ENCODE results near the gene RABGAP1L. TPM values are rescaled to one million over a fixed set of nuclear protein-coding genes. Genes with fewer than 3 reads are reported as not detected.

Gene RABGAP1L
- total and polyA plus RNA-seq, 4 donors: 4.8 to 53.5 (median 18.8) TPM

- Histone ChIP-seq H3K27ac (ENCODE audit: low read depth in 1 of 2, low read length in 2 of 2) (no peak overlapping the region), H3K4me1 (ENCODE audit: control insufficient read depth in 4 of 4, insufficient read depth in 4 of 4, low read length in 3 of 4) (peaks cover 0 to 5% (median 2%) of the 10 kb centered on the region in 4 donors), H3K9me3 (ENCODE audit: control insufficient read depth in 4 of 4, low read length in 3 of 4) (no peaks in the 10 kb centered on the region), H3K36me3 (ENCODE audit: control insufficient read depth in 4 of 4, insufficient read depth in 3 of 4, low read depth in 1 of 4, low read length in 3 of 4) (no peaks in the 10 kb centered on the region), H3K9ac (ENCODE audit: low read depth in 1 of 2, low read length in 2 of 2) (no peak overlapping the region), H3K27me3 (ENCODE audit: control insufficient read depth in 4 of 4, insufficient read depth in 4 of 4, low read length in 3 of 4) (no peaks in the 10 kb centered on the region), H3K4me3 (ENCODE audit: low read depth in 1 of 3, low read length in 3 of 3) (no peak overlapping the region)
- DNase-seq (ENCODE audit: low spot score): no peak
- TF ChIP-seq HNF4G (IDR thresholded peaks at IDR 0.05): no peak
- TF ChIP-seq, protein P1, sequence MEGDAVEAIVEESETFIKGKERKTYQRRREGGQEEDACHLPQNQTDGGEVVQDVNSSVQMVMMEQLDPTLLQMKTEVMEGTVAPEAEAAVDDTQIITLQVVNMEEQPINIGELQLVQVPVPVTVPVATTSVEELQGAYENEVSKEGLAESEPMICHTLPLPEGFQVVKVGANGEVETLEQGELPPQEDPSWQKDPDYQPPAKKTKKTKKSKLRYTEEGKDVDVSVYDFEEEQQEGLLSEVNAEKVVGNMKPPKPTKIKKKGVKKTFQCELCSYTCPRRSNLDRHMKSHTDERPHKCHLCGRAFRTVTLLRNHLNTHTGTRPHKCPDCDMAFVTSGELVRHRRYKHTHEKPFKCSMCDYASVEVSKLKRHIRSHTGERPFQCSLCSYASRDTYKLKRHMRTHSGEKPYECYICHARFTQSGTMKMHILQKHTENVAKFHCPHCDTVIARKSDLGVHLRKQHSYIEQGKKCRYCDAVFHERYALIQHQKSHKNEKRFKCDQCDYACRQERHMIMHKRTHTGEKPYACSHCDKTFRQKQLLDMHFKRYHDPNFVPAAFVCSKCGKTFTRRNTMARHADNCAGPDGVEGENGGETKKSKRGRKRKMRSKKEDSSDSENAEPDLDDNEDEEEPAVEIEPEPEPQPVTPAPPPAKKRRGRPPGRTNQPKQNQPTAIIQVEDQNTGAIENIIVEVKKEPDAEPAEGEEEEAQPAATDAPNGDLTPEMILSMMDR (IDR thresholded peaks at IDR 0.05; ENCODE audit: low read depth, low read length, missing input control): no peak
- TF ChIP-seq EGR1 (IDR thresholded peaks at IDR 0.05; ENCODE audit: low read depth in 2 of 2): no peak
- TF ChIP-seq MAX (IDR thresholded peaks at IDR 0.05): no peak
- WGBS: 84% methylated on average over 1 of the region's 1 CpG
Observed at GRCh38 chr1:174789399-174789798, 630.1 kb downstream of the RABGAP1L start.

GRCh38 chr1:174791863-174792262 is 632.5 kb downstream of the RABGAP1L start:
- Histone ChIP-seq H3K27ac (ENCODE audit: low read depth in 1 of 2, low read length in 2 of 2) (no peak overlapping the region), H3K4me3 (ENCODE audit: low read depth in 1 of 3, low read length in 3 of 3) (no peak overlapping the region), H3K4me1 (ENCODE audit: control insufficient read depth in 4 of 4, insufficient read depth in 4 of 4, low read length in 3 of 4) (peaks cover 0 to 5% (median 2%) of the 10 kb centered on the region in 4 donors), H3K9me3 (ENCODE audit: control insufficient read depth in 4 of 4, low read length in 3 of 4) (no peaks in the 10 kb centered on the region), H3K36me3 (ENCODE audit: control insufficient read depth in 4 of 4, insufficient read depth in 3 of 4, low read depth in 1 of 4, low read length in 3 of 4) (no peaks in the 10 kb centered on the region), H3K27me3 (ENCODE audit: control insufficient read depth in 4 of 4, insufficient read depth in 4 of 4, low read length in 3 of 4) (no peaks in the 10 kb centered on the region), H3K9ac (ENCODE audit: low read depth in 1 of 2, low read length in 2 of 2) (no peak overlapping the region)
- WGBS: 69% methylated on average over 2 of the region's 2 CpGs
- no peak for DNase-seq (ENCODE audit: low spot score)
- no peak for TF ChIP-seq NR2F2 (IDR thresholded peaks at IDR 0.05)
- TF ChIP-seq TAF1 (conservative IDR thresholded peaks at IDR 0.05): no peak
- no peak for TF ChIP-seq JUND (IDR thresholded peaks at IDR 0.05)
- TF ChIP-seq, protein P1 (IDR thresholded peaks at IDR 0.05; ENCODE audit: low read depth, low read length, missing input control): no peak
- no peak for TF ChIP-seq FOXA1 (IDR thresholded peaks at IDR 0.05)
- TF ChIP-seq, protein P2, sequence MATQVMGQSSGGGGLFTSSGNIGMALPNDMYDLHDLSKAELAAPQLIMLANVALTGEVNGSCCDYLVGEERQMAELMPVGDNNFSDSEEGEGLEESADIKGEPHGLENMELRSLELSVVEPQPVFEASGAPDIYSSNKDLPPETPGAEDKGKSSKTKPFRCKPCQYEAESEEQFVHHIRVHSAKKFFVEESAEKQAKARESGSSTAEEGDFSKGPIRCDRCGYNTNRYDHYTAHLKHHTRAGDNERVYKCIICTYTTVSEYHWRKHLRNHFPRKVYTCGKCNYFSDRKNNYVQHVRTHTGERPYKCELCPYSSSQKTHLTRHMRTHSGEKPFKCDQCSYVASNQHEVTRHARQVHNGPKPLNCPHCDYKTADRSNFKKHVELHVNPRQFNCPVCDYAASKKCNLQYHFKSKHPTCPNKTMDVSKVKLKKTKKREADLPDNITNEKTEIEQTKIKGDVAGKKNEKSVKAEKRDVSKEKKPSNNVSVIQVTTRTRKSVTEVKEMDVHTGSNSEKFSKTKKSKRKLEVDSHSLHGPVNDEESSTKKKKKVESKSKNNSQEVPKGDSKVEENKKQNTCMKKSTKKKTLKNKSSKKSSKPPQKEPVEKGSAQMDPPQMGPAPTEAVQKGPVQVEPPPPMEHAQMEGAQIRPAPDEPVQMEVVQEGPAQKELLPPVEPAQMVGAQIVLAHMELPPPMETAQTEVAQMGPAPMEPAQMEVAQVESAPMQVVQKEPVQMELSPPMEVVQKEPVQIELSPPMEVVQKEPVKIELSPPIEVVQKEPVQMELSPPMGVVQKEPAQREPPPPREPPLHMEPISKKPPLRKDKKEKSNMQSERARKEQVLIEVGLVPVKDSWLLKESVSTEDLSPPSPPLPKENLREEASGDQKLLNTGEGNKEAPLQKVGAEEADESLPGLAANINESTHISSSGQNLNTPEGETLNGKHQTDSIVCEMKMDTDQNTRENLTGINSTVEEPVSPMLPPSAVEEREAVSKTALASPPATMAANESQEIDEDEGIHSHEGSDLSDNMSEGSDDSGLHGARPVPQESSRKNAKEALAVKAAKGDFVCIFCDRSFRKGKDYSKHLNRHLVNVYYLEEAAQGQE (IDR thresholded peaks at IDR 0.05): no peak
- no peak for TF ChIP-seq ATF3 (IDR thresholded peaks at IDR 0.05)
- TF ChIP-seq, protein P3, sequence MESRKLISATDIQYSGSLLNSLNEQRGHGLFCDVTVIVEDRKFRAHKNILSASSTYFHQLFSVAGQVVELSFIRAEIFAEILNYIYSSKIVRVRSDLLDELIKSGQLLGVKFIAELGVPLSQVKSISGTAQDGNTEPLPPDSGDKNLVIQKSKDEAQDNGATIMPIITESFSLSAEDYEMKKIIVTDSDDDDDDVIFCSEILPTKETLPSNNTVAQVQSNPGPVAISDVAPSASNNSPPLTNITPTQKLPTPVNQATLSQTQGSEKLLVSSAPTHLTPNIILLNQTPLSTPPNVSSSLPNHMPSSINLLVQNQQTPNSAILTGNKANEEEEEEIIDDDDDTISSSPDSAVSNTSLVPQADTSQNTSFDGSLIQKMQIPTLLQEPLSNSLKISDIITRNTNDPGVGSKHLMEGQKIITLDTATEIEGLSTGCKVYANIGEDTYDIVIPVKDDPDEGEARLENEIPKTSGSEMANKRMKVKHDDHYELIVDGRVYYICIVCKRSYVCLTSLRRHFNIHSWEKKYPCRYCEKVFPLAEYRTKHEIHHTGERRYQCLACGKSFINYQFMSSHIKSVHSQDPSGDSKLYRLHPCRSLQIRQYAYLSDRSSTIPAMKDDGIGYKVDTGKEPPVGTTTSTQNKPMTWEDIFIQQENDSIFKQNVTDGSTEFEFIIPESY (IDR thresholded peaks at IDR 0.05): no peak
- TF ChIP-seq SP1 (IDR thresholded peaks at IDR 0.05): no peak
- TF ChIP-seq EGR1 (IDR thresholded peaks at IDR 0.05; ENCODE audit: low read depth in 2 of 2): no peak
- TF ChIP-seq RAD21 (IDR thresholded peaks at IDR 0.05): no peak
- no peak for TF ChIP-seq MAX (IDR thresholded peaks at IDR 0.05)
- no peak for TF ChIP-seq GABPA (IDR thresholded peaks at IDR 0.05 in 1 of 2, conservative IDR thresholded peaks at IDR 0.05 in 1 of 2)
- no peak for TF ChIP-seq YY1 (IDR thresholded peaks at IDR 0.05)
- no peak for TF ChIP-seq HNF4G (IDR thresholded peaks at IDR 0.05)

Measured in liver (tissue), 9 donors.